HepG2 (cell line): ENCODE measurements around the gene IQGAP3. TPM values are rescaled to one million over a fixed set of nuclear protein-coding genes. Genes with fewer than 3 reads are reported as not detected.

Experiments used
- CBFB ChIP-seq: sonication (generic); formaldehyde crosslinking; IDR thresholded peaks from 2 replicates; pipeline ENCODE4 v1.4.0; 2020; ENCODE audit warnings: missing genetic modification reagents
- CCAR2 ChIP-seq: fragments of 200-400 bp; formaldehyde crosslinking; optimal IDR thresholded peaks from 2 replicates; pipeline ENCODE3; 2018; ENCODE audit warnings: low read depth, mild to moderate bottlenecking, low read length, moderate library complexity
- CSRNP1 ChIP-seq: sonication (generic); formaldehyde crosslinking; IDR thresholded peaks from 2 replicates; pipeline ENCODE4 v1.8.1; 2023; ENCODE audit warnings: mild to moderate bottlenecking, missing genetic modification reagents
- FOXM1 ChIP-seq: sonication (generic); formaldehyde crosslinking; IDR thresholded peaks from 2 replicates; pipeline ENCODE4 v1.5.0; 2020; ENCODE audit warnings: missing genetic modification reagents
- GMEB2 ChIP-seq: IDR thresholded peaks from 2 replicates; pipeline ENCODE4 v1.6.1; 2016; ENCODE audit warnings: missing biosample characterization, missing genetic modification reagents, low read depth
- HINFP ChIP-seq: sonication (generic); formaldehyde crosslinking; IDR thresholded peaks from 2 replicates; pipeline ENCODE4 v1.4.0; 2020; ENCODE audit warnings: low read depth, mild to moderate bottlenecking, missing genetic modification reagents
- HNRNPK ChIP-seq: fragments of 200-400 bp; formaldehyde crosslinking; IDR thresholded peaks from 2 replicates; pipeline ENCODE4 v1.6.1; 2018; ENCODE audit warnings: low read length, low read depth, moderate library complexity, mild to moderate bottlenecking; ENCODE audit not compliant: poor library complexity, severe bottlenecking
- NCOA5 ChIP-seq: sonication (generic); formaldehyde crosslinking; IDR thresholded peaks from 2 replicates; pipeline ENCODE4 v1.4.0; 2020; ENCODE audit warnings: missing genetic modification reagents
- NFRKB ChIP-seq: fragments of 450-650 bp; IDR thresholded peaks from 2 replicates; pipeline ENCODE4 v1.6.1; 2017
- RFX1 ChIP-seq: fragments of 450-650 bp; IDR thresholded peaks from 2 replicates; pipeline ENCODE4 v1.6.1; 2017
- RXRB ChIP-seq: IDR thresholded peaks from 2 replicates; pipeline ENCODE4 v1.6.1; 2016; ENCODE audit warnings: borderline replicate concordance, missing genetic modification reagents, missing compliant biosample characterization
- SRSF9 ChIP-seq: fragments of 200-400 bp; formaldehyde crosslinking; IDR thresholded peaks from 2 replicates; pipeline ENCODE4 v1.6.1; 2018; ENCODE audit warnings: borderline replicate concordance, mild to moderate bottlenecking, low read depth, low read length; ENCODE audit not compliant: insufficient read depth, poor library complexity, severe bottlenecking
- TCF7L2 ChIP-seq: IDR thresholded peaks from 2 replicates; pipeline ENCODE4 v1.6.1; 2011; ENCODE audit warnings: mild to moderate bottlenecking, low read depth, low read length, moderate library complexity
- ZC3H13 ChIP-seq: sonication (generic); formaldehyde crosslinking; IDR thresholded peaks from 2 replicates; pipeline ENCODE4 v1.8.1; 2023; ENCODE audit warnings: mild to moderate bottlenecking, missing genetic modification reagents, moderate library complexity
- ZFAT ChIP-seq: sonication (generic); formaldehyde crosslinking; conservative IDR thresholded peaks from 2 replicates; pipeline ENCODE4 v1.8.1; 2023; ENCODE audit warnings: missing genetic modification reagents, inconsistent platforms
- ZFP91 ChIP-seq: sonication (generic); formaldehyde crosslinking; IDR thresholded peaks from 2 replicates; pipeline ENCODE4 v1.9.0; 2022; ENCODE audit warnings: missing genetic modification reagents, mild to moderate bottlenecking, borderline replicate concordance
- ZNF234 ChIP-seq: sonication (generic); formaldehyde crosslinking; conservative IDR thresholded peaks from 2 replicates; pipeline ENCODE4 v1.5.1; 2020; ENCODE audit warnings: mild to moderate bottlenecking, missing genetic modification reagents
- ZNF251 ChIP-seq: sonication (generic); formaldehyde crosslinking; IDR thresholded peaks from 2 replicates; pipeline ENCODE4 v1.9.0; 2021; ENCODE audit warnings: mild to moderate bottlenecking, missing genetic modification reagents
- ZNF616 ChIP-seq: sonication (generic); formaldehyde crosslinking; IDR thresholded peaks from 2 replicates; pipeline ENCODE4 v1.5.0; 2020; ENCODE audit warnings: low read depth, mild to moderate bottlenecking, missing genetic modification reagents
- ZNF691 ChIP-seq: sonication (generic); formaldehyde crosslinking; IDR thresholded peaks from 2 replicates; pipeline ENCODE4 v1.4.0; 2020; ENCODE audit warnings: missing genetic modification reagents, low read depth, mild to moderate bottlenecking, borderline replicate concordance
- ZNF776 ChIP-seq: sonication (generic); formaldehyde crosslinking; IDR thresholded peaks from 2 replicates; pipeline ENCODE4 v1.4.0; 2020; ENCODE audit warnings: mild to moderate bottlenecking, missing genetic modification reagents
- ZNF790 ChIP-seq: sonication (generic); formaldehyde crosslinking; IDR thresholded peaks from 2 replicates; pipeline ENCODE4 v1.8.0; 2022; ENCODE audit warnings: missing genetic modification reagents, mild to moderate bottlenecking, borderline replicate concordance
- ZSCAN25 ChIP-seq: sonication (generic); formaldehyde crosslinking; IDR thresholded peaks from 2 replicates; pipeline ENCODE4 v1.8.0; 2022; ENCODE audit warnings: mild to moderate bottlenecking, missing genetic modification reagents
- polyA plus RNA-seq, 8 experiments: library from polyadenylated mRNA; depleted of rRNA in 3 of 8; stranded (reverse) in 7 of 8; unstranded in 1 of 8; fragments of >200 nt; fragmentation: Illumina TruSeq in 4 of 8; extraction: Trizol in 4 of 8; gene quantifications; 2 replicates each; pipeline versions ENCODE4 v1.2.1 to v1.2.3, GENCODE V29; 2011 to 2016; ENCODE audit warnings: low read depth in 4 of 8, missing spikeins in 1 of 8, mixed read lengths in 1 of 8; ENCODE audit not compliant: insufficient read depth in 1 of 8
- total RNA-seq, 5 experiments: library from RNA; depleted of rRNA; stranded (reverse); fragments of >200 nt; fragmentation: Illumina TruSeq; extraction: Trizol; gene quantifications; 2 replicates each; pipeline ENCODE4 v1.2.3, GENCODE V29; 2016; ENCODE audit warnings: low read depth in 1 of 5

IQGAP3 gene
- total and polyA plus RNA-seq, 2 of the 13 experiments (the other 11 are each of a cell fraction or from before 2014, with no cell fraction given), result 13.5 to 14.1 TPM

GRCh38 chr1:156592158-156592909 is 20.0 kb upstream of the IQGAP3 start (continued):
- peak; percentile 92 for TF ChIP-seq ZNF691
- 0 out of 2 replicates have a peak, but pooled peaks have one; percentile 6 for TF ChIP-seq ZNF616 (CRISPR knock-in tag)
- TF ChIP-seq SRSF9, result no peak
- TF ChIP-seq ZNF790 (CRISPR knock-in tag), result no peak
- no peak for TF ChIP-seq TCF7L2
- no peak for TF ChIP-seq GMEB2
- no peak for TF ChIP-seq NCOA5
- TF ChIP-seq HINFP (CRISPR knock-in tag), result no peak
- no peak for TF ChIP-seq RXRB (CRISPR knock-in tag)
- no peak for TF ChIP-seq HNRNPK
- TF ChIP-seq CSRNP1, result no peak
- TF ChIP-seq ZNF251 (CRISPR knock-in tag), result no peak
- TF ChIP-seq ZNF234 (CRISPR knock-in tag), result no peak
- peak; percentile 17; the same call in 1 of the 2 replicates for TF ChIP-seq ZNF776 (CRISPR knock-in tag)
- TF ChIP-seq ZSCAN25 (CRISPR knock-in tag), result no peak
- TF ChIP-seq ZC3H13 (CRISPR knock-in tag), result no peak
- TF ChIP-seq ZFP91, result no peak
- no peak for TF ChIP-seq FOXM1 (CRISPR knock-in tag)
- no peak for TF ChIP-seq NFRKB
- no peak for TF ChIP-seq CBFB (CRISPR knock-in tag)
- no peak for TF ChIP-seq ZFAT (CRISPR knock-in tag)
- TF ChIP-seq RFX1, result no peak
- no peak for TF ChIP-seq CCAR2
